ENCODE measurements around the gene MAN1A1. TPM values are rescaled to one million over a fixed set of nuclear protein-coding genes. Genes with fewer than 3 reads are reported as not detected.

Gene MAN1A1
- total RNA-seq, 1 donor from 2014 or later = 3.0 TPM

DNA sequence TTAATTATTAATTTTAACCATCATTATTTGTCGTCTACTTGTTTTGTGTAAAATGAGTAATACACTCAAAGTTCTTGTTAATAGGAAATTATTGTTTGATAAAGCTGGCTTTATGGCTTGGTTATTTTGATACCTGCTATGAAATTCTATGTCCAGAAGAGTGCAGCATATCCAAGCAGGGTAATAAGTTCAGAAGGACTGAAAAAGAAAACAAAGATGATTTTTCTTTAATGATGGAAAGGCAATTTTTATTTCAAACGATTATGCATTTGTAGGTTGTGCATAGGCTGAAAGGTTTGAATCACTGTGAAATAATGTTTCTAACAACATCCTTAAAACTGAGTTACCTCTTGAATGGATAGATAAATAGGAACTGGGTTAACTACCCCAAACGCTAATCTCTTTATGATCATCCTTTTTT lies 1.4 kb upstream of the MAN1A1 start:
- no peak for DNase-seq (ENCODE audit: low read depth, low spot score)
- Mint-ChIP-seq H3K4me1 (peaks cover 10% of the 10 kb centered on the region), H3K4me3 (peak overlapping the region; percentile 88), H3K9me3 (no peaks in the 10 kb centered on the region), H3K36me3 (ENCODE audit: low read depth) (no peaks in the 10 kb centered on the region), H3K27ac (ENCODE audit: unreplicated experiment) (no peak overlapping the region), H3K27me3 (ENCODE audit: low read depth) (peaks cover 74% of the 10 kb centered on the region)
- TF ChIP-seq CTCF (conservative IDR thresholded peaks at IDR 0.05) = peak; percentile 66

DNA sequence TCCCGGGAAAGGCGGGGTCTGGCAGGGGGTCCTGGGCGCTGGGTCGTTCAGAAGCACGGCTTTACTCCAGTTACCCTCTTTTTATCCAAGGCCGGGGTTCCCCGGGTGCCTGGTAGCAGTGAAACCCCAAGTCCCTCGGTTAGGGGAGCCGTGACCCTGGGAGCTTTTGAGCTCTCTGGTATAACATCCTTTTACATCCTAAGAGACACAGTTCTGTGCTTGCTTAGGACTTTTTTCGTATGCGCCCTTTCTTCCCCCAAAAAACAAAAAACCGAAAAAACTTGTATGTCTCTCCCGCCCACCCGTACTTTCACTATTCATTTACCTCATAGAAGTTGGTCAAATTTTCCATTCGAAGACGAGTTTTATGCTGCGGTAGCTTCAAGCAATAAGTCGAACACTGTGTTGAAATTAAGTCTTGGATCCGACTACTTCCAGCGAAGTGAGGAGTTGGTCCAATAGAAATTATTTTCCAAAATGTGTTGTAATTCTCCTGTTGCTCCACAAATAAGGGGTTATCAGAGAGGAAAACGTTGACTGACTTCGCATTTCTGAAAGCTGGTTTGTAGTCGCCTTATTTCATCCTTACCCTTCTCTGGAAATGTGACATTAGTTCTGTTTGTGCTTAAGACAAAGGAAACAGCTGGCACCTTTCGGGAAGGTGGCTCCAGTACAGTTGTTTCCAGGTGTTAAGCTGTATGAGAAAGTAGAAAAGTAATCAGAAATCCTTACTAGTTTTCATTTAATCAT lies 816 bp upstream of the MAN1A1 start:
- H3K4me1 Mint-ChIP-seq = peaks cover 10% of the 10 kb centered on the region
- no peak overlapping the region for H3K27ac Mint-ChIP-seq (ENCODE audit: unreplicated experiment)
- peak overlapping the region; percentile 88 for H3K4me3 Mint-ChIP-seq
- no peak for DNase-seq (ENCODE audit: low read depth, low spot score)
- H3K27me3 Mint-ChIP-seq (ENCODE audit: low read depth) = peaks cover 71% of the 10 kb centered on the region
- TF ChIP-seq CTCF (conservative IDR thresholded peaks at IDR 0.05) = no peak
- H3K9me3 Mint-ChIP-seq = no peaks in the 10 kb centered on the region
- H3K36me3 Mint-ChIP-seq (ENCODE audit: low read depth) = no peaks in the 10 kb centered on the region

- peaks cover 57% of the 10 kb centered on the region for H3K27me3 Mint-ChIP-seq (ENCODE audit: low read depth)
- peak overlapping the region; percentile 83 for H3K4me3 Mint-ChIP-seq
- DNase-seq (ENCODE audit: low read depth, low spot score) = peak; percentile 36
- no peak overlapping the region for H3K27ac Mint-ChIP-seq (ENCODE audit: unreplicated experiment)
- TF ChIP-seq CTCF (conservative IDR thresholded peaks at IDR 0.05) = no peak
- peaks cover 10% of the 10 kb centered on the region for H3K4me1 Mint-ChIP-seq
- no peaks in the 10 kb centered on the region for H3K9me3 Mint-ChIP-seq
- no peaks in the 10 kb centered on the region for H3K36me3 Mint-ChIP-seq (ENCODE audit: low read depth)
These were observed 707 bp downstream of the MAN1A1 start for GRCh38 chr6:119348748-119349360.

DNA sequence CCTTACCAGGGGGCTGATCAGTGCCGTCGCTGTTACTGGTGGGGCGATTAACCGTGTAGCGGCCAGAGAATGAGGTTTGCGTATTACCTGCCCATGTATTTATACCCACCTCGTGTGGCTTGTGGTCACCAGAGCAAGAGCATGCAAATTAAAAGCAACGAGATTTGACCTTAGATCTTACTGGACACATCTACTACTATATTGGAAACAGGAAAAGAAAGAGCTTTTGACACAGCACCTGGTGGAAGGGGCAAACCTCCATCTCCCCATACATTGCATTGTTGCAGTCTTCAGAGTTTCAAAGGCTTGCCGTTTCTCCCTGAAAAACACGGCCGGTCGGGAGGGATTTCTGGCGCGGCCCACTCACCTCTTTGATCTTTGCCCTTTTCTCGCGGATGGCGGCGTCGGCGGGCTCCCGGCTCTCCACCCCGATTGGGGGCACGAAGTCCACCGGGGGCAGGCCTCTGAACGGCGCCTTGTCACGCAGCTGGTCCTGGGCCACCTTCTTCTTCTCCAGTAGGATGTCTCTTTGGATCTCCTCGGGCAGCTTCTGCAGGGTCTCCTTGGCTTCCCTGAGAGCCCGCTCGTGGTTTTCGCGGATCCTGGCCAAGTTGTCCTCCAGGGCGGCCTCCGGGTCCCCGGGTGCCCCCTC lies 1.3 kb downstream of the MAN1A1 start:
- TF ChIP-seq CTCF (conservative IDR thresholded peaks at IDR 0.05) = no peak
- no peak overlapping the region for H3K27ac Mint-ChIP-seq (ENCODE audit: unreplicated experiment)
- DNase-seq (ENCODE audit: low read depth, low spot score) = peak; percentile 9
- H3K4me3 Mint-ChIP-seq = peak overlapping the region; percentile 85
- H3K9me3 Mint-ChIP-seq = no peaks in the 10 kb centered on the region
- peaks cover 10% of the 10 kb centered on the region for H3K4me1 Mint-ChIP-seq
- H3K27me3 Mint-ChIP-seq (ENCODE audit: low read depth) = peaks cover 51% of the 10 kb centered on the region
- no peaks in the 10 kb centered on the region for H3K36me3 Mint-ChIP-seq (ENCODE audit: low read depth)

DNA sequence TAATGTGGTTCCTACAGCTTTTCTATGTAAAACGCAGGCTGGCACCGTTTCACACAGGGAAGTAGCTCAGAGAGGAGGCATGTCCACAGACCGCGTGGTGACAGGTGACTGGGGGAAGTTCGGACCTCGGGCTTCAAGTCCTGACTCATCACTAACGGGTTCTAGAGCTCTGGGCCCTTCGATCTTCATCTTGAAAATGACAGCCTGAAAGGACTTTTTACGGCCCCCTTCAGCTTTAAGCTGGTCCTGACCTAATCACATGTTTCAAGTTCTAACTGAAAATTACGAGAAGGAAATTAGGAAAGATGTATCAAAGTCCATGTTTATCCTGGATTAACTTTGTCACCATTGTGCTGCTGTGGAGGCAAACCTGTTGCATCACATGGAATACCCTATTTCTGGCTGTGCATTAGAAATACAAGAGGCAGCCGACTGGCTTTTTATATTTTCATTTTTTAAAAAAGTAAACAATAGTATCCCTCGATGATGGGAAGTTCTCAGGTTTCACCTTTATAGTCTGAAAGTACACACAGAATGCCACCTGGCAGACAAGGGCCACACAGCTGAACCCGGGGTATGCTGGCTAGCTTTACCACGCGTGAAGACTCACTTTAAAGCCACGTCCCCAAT lies 2.0 kb downstream of the MAN1A1 start:
- H3K27ac Mint-ChIP-seq (ENCODE audit: unreplicated experiment) = no peak overlapping the region
- no peak for TF ChIP-seq CTCF (conservative IDR thresholded peaks at IDR 0.05)
- DNase-seq (ENCODE audit: low read depth, low spot score) = no peak
- H3K4me3 Mint-ChIP-seq = peak overlapping the region; percentile 85
- H3K4me1 Mint-ChIP-seq = peaks cover 10% of the 10 kb centered on the region
- H3K9me3 Mint-ChIP-seq = no peaks in the 10 kb centered on the region
- no peaks in the 10 kb centered on the region for H3K36me3 Mint-ChIP-seq (ENCODE audit: low read depth)
- H3K27me3 Mint-ChIP-seq (ENCODE audit: low read depth) = peaks cover 47% of the 10 kb centered on the region

Measured in neural crest cell (in vitro differentiated cells).